ENCODE results near the gene IL13RA1. TPM values are rescaled to one million over a fixed set of nuclear protein-coding genes. Genes with fewer than 3 reads are reported as not detected.
A peak's percentile ranks its signal among the peaks of the same experiment; 100 is the strongest.

The IL13RA1 gene
- total RNA-seq, 1 donor from 2014 or later = 78.7 TPM

- Mint-ChIP-seq H3K36me3 (ENCODE audit: unreplicated experiment) (peaks cover 3% of the 10 kb centered on the region), H3K27ac (ENCODE audit: unreplicated experiment) (peak overlapping the region; percentile 52), H3K4me1 (ENCODE audit: unreplicated experiment) (peaks cover 22% of the 10 kb centered on the region), H3K9me3 (ENCODE audit: unreplicated experiment) (no peaks in the 10 kb centered on the region), H3K27me3 (ENCODE audit: unreplicated experiment) (no peaks in the 10 kb centered on the region), H3K4me3 (ENCODE audit: unreplicated experiment) (no peak overlapping the region)
- DNase-seq (ENCODE audit: extremely low spot score, unreplicated experiment) = no peak
- TF ChIP-seq CTCF (IDR thresholded peaks at IDR 0.05) = no peak
Observed at GRCh38 chrX:118693843-118694242, 33.6 kb upstream of the IL13RA1 start.

- DNase-seq (ENCODE audit: extremely low spot score, unreplicated experiment) = no peak
Observed at GRCh38 chrX:118694638-118695037, 32.8 kb upstream of the IL13RA1 start.

GRCh38 chrX:118698516-118699170 lies 28.8 kb upstream of the IL13RA1 start:
- Mint-ChIP-seq H3K36me3 (ENCODE audit: unreplicated experiment) (no peaks in the 10 kb centered on the region), H3K27me3 (ENCODE audit: unreplicated experiment) (no peaks in the 10 kb centered on the region), H3K27ac (ENCODE audit: unreplicated experiment) (no peak overlapping the region), H3K4me3 (ENCODE audit: unreplicated experiment) (no peak overlapping the region), H3K9me3 (ENCODE audit: unreplicated experiment) (peaks cover 4% of the 10 kb centered on the region), H3K4me1 (ENCODE audit: unreplicated experiment) (peaks cover 16% of the 10 kb centered on the region)
- no peak for DNase-seq (ENCODE audit: extremely low spot score, unreplicated experiment)
- no peak for TF ChIP-seq CTCF (IDR thresholded peaks at IDR 0.05)

More at GRCh38 chrX:118694638-118695037, 32.8 kb upstream of the IL13RA1 start:
- Mint-ChIP-seq H3K4me3 (ENCODE audit: unreplicated experiment) (no peak overlapping the region), H3K27ac (ENCODE audit: unreplicated experiment) (peak overlapping the region; percentile 52), H3K27me3 (ENCODE audit: unreplicated experiment) (no peaks in the 10 kb centered on the region), H3K4me1 (ENCODE audit: unreplicated experiment) (peaks cover 20% of the 10 kb centered on the region), H3K36me3 (ENCODE audit: unreplicated experiment) (peaks cover 3% of the 10 kb centered on the region), H3K9me3 (ENCODE audit: unreplicated experiment) (no peaks in the 10 kb centered on the region)
- no peak for TF ChIP-seq CTCF (IDR thresholded peaks at IDR 0.05)

- no peak overlapping the region for H3K4me3 Mint-ChIP-seq (ENCODE audit: unreplicated experiment)
- no peak overlapping the region for H3K27ac Mint-ChIP-seq (ENCODE audit: unreplicated experiment)
- H3K36me3 Mint-ChIP-seq (ENCODE audit: unreplicated experiment) = no peaks in the 10 kb centered on the region
- DNase-seq (ENCODE audit: extremely low spot score, unreplicated experiment) = no peak
- no peak for TF ChIP-seq CTCF (IDR thresholded peaks at IDR 0.05)
- peaks cover 2% of the 10 kb centered on the region for H3K4me1 Mint-ChIP-seq (ENCODE audit: unreplicated experiment)
- H3K27me3 Mint-ChIP-seq (ENCODE audit: unreplicated experiment) = no peaks in the 10 kb centered on the region
- H3K9me3 Mint-ChIP-seq (ENCODE audit: unreplicated experiment) = peaks cover 4% of the 10 kb centered on the region
Observed at GRCh38 chrX:118702741-118703140, 24.7 kb upstream of the IL13RA1 start.

GRCh38 chrX:118706681-118707080 lies 20.7 kb upstream of the IL13RA1 start:
- Mint-ChIP-seq H3K27ac (ENCODE audit: unreplicated experiment) (no peak overlapping the region), H3K27me3 (ENCODE audit: unreplicated experiment) (no peaks in the 10 kb centered on the region), H3K9me3 (ENCODE audit: unreplicated experiment) (peaks cover 13% of the 10 kb centered on the region), H3K36me3 (ENCODE audit: unreplicated experiment) (no peaks in the 10 kb centered on the region), H3K4me1 (ENCODE audit: unreplicated experiment) (peaks cover 2% of the 10 kb centered on the region), H3K4me3 (ENCODE audit: unreplicated experiment) (no peak overlapping the region)
- no peak for TF ChIP-seq CTCF (IDR thresholded peaks at IDR 0.05)
- DNase-seq (ENCODE audit: extremely low spot score, unreplicated experiment) = peak; percentile 13
